Upper lobe of left lung (tissue), 6 donors: ENCODE data around the gene FAM171A2. TPM values are rescaled to one million over a fixed set of nuclear protein-coding genes. Genes with fewer than 3 reads are reported as not detected.

Experiments used
- ATAC-seq, 2 donors: fragments of 200-7000 bp; cut with Tn5 transposase; one replicate each; pipeline ENCODE4 v1.9.1; 2022; ENCODE audit warnings: mild to moderate bottlenecking in 2 of 2, moderate library complexity in 2 of 2; ENCODE audit not compliant: low FRiP score in 2 of 2
- DNase-seq, 2 donors: peaks; one replicate each; pipeline ENCODE4 v3.0.0-alpha.2; 2019 to 2020
- H3K27ac ChIP-seq, 4 donors: fragments of 200-600 bp; sonication (generic); one replicate each; pipeline ENCODE4 v1.5.1; 2016 to 2019
- H3K27me3 ChIP-seq, 4 donors: fragments of 200-600 bp; sonication (generic); one replicate each; pipeline ENCODE4 v1.5.1; 2017 to 2019
- H3K36me3 ChIP-seq, 4 donors: fragments of 200-600 bp; sonication (generic); one replicate each; pipeline ENCODE4 v1.5.1; 2016 to 2019
- H3K4me1 ChIP-seq, 4 donors: fragments of 200-600 bp; sonication (generic); one replicate each; pipeline ENCODE4 v1.5.1; 2018 to 2019
- H3K4me3 ChIP-seq, 4 donors: fragments of 200-600 bp; sonication (generic); one replicate each; pipeline ENCODE4 v1.5.1; 2017 to 2019; ENCODE audit warnings: mild to moderate bottlenecking in 2 of 4, moderate library complexity in 1 of 4
- H3K9me3 ChIP-seq, 4 donors: fragments of 200-600 bp; sonication (generic); one replicate each; pipeline ENCODE4 v1.5.1; 2018 to 2019
- CTCF ChIP-seq, 6 experiments: fragments of 450-650 bp in 4 of 6; fragments of 200-600 bp in 2 of 6; sonication (generic) in 2 of 6; IDR thresholded peaks; one replicate each; pipeline ENCODE4 v1.5.1; 2016 to 2019; ENCODE audit warnings: antibody characterized with exemption in 6 of 6
- EP300 ChIP-seq, 4 donors: sonication (generic); formaldehyde crosslinking; IDR thresholded peaks; one replicate each; pipeline ENCODE4 v1.5.1; 2017; ENCODE audit warnings: antibody characterized with exemption in 4 of 4, control low read depth in 2 of 4
- POLR2A ChIP-seq, 4 donors: fragments of 450-650 bp; IDR thresholded peaks; one replicate each; pipeline ENCODE4 v1.5.1; 2016 to 2017; ENCODE audit warnings: antibody characterized with exemption in 4 of 4, mild to moderate bottlenecking in 2 of 4
- POLR2AphosphoS5 ChIP-seq, 2 donors: sonication (generic); formaldehyde crosslinking; IDR thresholded peaks; one replicate each; pipeline ENCODE4 v1.5.1; 2017; ENCODE audit warnings: antibody characterized with exemption in 2 of 2
- WGBS, 2 donors: methylation state at CpG; one replicate each; pipeline ENCODE4 v1.1.5; 2017 to 2018; 5-methylcytosine and 5-hydroxymethylcytosine counted together
- total RNA-seq, 6 donors: library from RNA; depleted of rRNA in 4 of 6; stranded (reverse); fragments of >200 nt in 4 of 6; gene quantifications; one replicate each; pipeline versions ENCODE4 v1.1.0 to v1.2.1, GENCODE V29; 2016 to 2021
- donor health status: DM: no; HTN: no; CAD: no; lungs with moderate emphysema.
- donor health status: DM: no; HTN: yes; CAD: no; lungs with severe emphysema.

FAM171A2 gene
- total RNA-seq, 6 donors from 2014 or later, result 0.61 to 4.6 (median 0.98) TPM; not detected in 1

GRCh38 chr17:44380767-44381166 is 17.1 kb upstream of the FAM171A2 start:
- Histone ChIP-seq H3K27ac (no peak overlapping the region), H3K9me3 (no peaks in the 10 kb centered on the region), H3K36me3 (no peaks in the 10 kb centered on the region), H3K4me3 (no peak overlapping the region), H3K27me3 (peaks cover 0 to 5% (median 2%) of the 10 kb centered on the region in 4 donors), H3K4me1 (peaks cover 11 to 24% (median 13%) of the 10 kb centered on the region in 4 donors)
- ATAC-seq, result no peak
- 76 to 77% methylated on average over 8 to 9 of the region's 9 CpGs for WGBS, 2 donors
- TF ChIP-seq CTCF (IDR thresholded peaks at IDR 0.05), result no peak
- TF ChIP-seq EP300 (IDR thresholded peaks at IDR 0.05), result no peak
- TF ChIP-seq POLR2AphosphoS5 (IDR thresholded peaks at IDR 0.05), result no peak
- TF ChIP-seq POLR2A (IDR thresholded peaks at IDR 0.05), result no peak
- no peak for DNase-seq

- Histone ChIP-seq H3K4me3 (no peak overlapping the region), H3K4me1 (peaks cover 4 to 23% (median 8%) of the 10 kb centered on the region in 4 donors), H3K27me3 (peaks cover 0 to 5% (median 2%) of the 10 kb centered on the region in 4 donors), H3K27ac (no peak overlapping the region), H3K36me3 (no peaks in the 10 kb centered on the region), H3K9me3 (no peaks in the 10 kb centered on the region)
- peak in 1 of 2 donors; percentile 58 for DNase-seq
- WGBS, 2 donors, result 98% methylated on average over 7 of the region's 10 CpGs; no CpG with 5 or more reads in 1 of the 2 donors
- ATAC-seq, result no peak
- no peak for TF ChIP-seq POLR2A (IDR thresholded peaks at IDR 0.05)
- no peak for TF ChIP-seq EP300 (IDR thresholded peaks at IDR 0.05)
- TF ChIP-seq CTCF (IDR thresholded peaks at IDR 0.05), result no peak
- no peak for TF ChIP-seq POLR2AphosphoS5 (IDR thresholded peaks at IDR 0.05)
Measured at GRCh38 chr17:44379887-44380286, 16.2 kb upstream of the FAM171A2 start.

- no peak overlapping the region for H3K4me3 ChIP-seq
- DNase-seq (no peak), ATAC-seq (no peak)
- H3K9me3 ChIP-seq, result no peaks in the 10 kb centered on the region
- no peaks in the 10 kb centered on the region for H3K27me3 ChIP-seq
- H3K27ac ChIP-seq, result no peak overlapping the region
- 89% methylated on average over 14 of the region's 14 CpGs for WGBS, 2 donors
- TF ChIP-seq POLR2A (IDR thresholded peaks at IDR 0.05) (no peak), CTCF (IDR thresholded peaks at IDR 0.05) (no peak), POLR2AphosphoS5 (IDR thresholded peaks at IDR 0.05) (no peak), EP300 (IDR thresholded peaks at IDR 0.05) (no peak)
- no peaks in the 10 kb centered on the region for H3K36me3 ChIP-seq
- peaks cover 2 to 22% (median 10%) of the 10 kb centered on the region in 4 donors for H3K4me1 ChIP-seq
Measured at GRCh38 chr17:44378171-44378705, 14.6 kb upstream of the FAM171A2 start.

GRCh38 chr17:44376779-44377178 is 13.1 kb upstream of the FAM171A2 start:
- TF ChIP-seq CTCF (IDR thresholded peaks at IDR 0.05), result no peak
- TF ChIP-seq EP300 (IDR thresholded peaks at IDR 0.05), result no peak
- no peak for TF ChIP-seq POLR2AphosphoS5 (IDR thresholded peaks at IDR 0.05)
- no peak for ATAC-seq
- Histone ChIP-seq H3K27me3 (no peaks in the 10 kb centered on the region), H3K4me3 (no peak overlapping the region), H3K27ac (no peak overlapping the region), H3K36me3 (no peaks in the 10 kb centered on the region), H3K9me3 (no peaks in the 10 kb centered on the region), H3K4me1 (peaks cover 2 to 22% (median 10%) of the 10 kb centered on the region in 4 donors)
- DNase-seq, result no peak
- WGBS, 2 donors, result 90 to 94% methylated on average over 12 of the region's 12 CpGs

GRCh38 chr17:44376124-44376523 is 12.5 kb upstream of the FAM171A2 start:
- WGBS, 2 donors, result 26% methylated on average over 4 to 5 of the region's 5 CpGs
- TF ChIP-seq EP300 (IDR thresholded peaks at IDR 0.05) (no peak), CTCF (IDR thresholded peaks at IDR 0.05) (peak in 4 of 6 experiments; percentile 9 to 32 (median 20))
- Histone ChIP-seq H3K9me3 (no peaks in the 10 kb centered on the region), H3K4me1 (peaks cover 2 to 22% (median 10%) of the 10 kb centered on the region in 4 donors), H3K27ac (no peak overlapping the region), H3K36me3 (no peaks in the 10 kb centered on the region), H3K27me3 (no peaks in the 10 kb centered on the region), H3K4me3 (no peak overlapping the region)
- DNase-seq (peak in 1 of 2 donors; percentile 76), ATAC-seq (peak; percentile 27 to 34)
